Esophagus muscularis mucosa (tissue), 3 donors: Measurements from ENCODE around the gene HSPB6.

ENCODE experiments used
- POLR2AphosphoS5 ChIP-seq, 2 donors: sonication (generic); formaldehyde crosslinking; IDR thresholded peaks; one replicate each; pipeline ENCODE4 v1.6.1; 2017; ENCODE audit warnings: antibody characterized with exemption in 2 of 2
- TF ChIP-seq, protein P1 (sequence below), 3 experiments: fragments of 200-600 bp in 2 of 3; fragments of 450-650 bp in 1 of 3; sonication (generic) in 2 of 3; IDR thresholded peaks; one replicate each; pipeline ENCODE4 v1.5.1; 2017 to 2019; ENCODE audit warnings: antibody characterized with exemption in 3 of 3, mild to moderate bottlenecking in 2 of 3, moderate library complexity in 1 of 3

DNA sequence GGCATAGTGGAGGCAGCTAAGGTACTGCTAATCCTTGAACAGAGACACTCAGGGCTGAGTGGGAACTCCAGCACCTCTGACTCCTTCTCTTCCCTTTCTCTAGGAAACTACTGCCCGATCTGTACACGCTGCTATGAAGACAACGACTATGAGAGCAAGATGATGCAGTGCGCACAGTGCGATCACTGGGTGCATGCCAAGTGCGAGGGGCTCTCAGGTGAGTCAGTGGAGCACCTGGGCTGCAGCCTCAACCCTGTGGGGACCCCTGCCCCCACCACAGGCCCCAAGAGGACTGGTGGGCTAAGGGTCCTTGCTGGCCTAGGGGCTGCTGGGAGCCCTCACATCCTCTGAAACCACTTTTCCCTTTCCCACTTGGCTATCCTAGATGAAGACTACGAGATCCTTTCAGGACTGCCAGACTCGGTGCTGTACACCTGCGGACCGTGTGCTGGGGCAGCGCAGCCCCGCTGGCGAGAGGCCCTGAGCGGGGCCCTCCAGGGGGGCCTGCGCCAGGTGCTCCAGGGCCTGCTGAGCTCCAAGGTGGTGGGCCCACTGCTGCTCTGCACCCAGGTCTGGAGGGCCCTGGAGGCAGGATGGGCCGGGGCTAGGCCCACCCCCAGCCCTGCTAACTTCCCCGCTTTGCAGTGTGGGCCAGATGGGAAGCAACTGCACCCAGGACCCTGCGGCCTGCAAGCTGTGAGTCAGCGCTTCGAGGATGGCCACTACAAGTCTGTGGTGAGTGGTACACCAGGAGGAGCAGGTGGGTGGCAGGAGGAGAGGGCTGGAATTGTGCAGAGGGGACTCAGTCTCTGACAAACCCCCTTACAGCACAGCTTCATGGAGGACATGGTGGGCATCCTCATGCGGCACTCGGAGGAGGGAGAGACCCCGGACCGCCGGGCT lies 29.5 kb downstream of the HSPB6 start:
- no peak for TF ChIP-seq POLR2AphosphoS5 (IDR thresholded peaks at IDR 0.05)
- TF ChIP-seq, protein P1, sequence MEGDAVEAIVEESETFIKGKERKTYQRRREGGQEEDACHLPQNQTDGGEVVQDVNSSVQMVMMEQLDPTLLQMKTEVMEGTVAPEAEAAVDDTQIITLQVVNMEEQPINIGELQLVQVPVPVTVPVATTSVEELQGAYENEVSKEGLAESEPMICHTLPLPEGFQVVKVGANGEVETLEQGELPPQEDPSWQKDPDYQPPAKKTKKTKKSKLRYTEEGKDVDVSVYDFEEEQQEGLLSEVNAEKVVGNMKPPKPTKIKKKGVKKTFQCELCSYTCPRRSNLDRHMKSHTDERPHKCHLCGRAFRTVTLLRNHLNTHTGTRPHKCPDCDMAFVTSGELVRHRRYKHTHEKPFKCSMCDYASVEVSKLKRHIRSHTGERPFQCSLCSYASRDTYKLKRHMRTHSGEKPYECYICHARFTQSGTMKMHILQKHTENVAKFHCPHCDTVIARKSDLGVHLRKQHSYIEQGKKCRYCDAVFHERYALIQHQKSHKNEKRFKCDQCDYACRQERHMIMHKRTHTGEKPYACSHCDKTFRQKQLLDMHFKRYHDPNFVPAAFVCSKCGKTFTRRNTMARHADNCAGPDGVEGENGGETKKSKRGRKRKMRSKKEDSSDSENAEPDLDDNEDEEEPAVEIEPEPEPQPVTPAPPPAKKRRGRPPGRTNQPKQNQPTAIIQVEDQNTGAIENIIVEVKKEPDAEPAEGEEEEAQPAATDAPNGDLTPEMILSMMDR (IDR thresholded peaks at IDR 0.05) = no peak
